ENCODE results near the gene EMP3. TPM values are rescaled to one million over a fixed set of nuclear protein-coding genes. Genes with fewer than 3 reads are reported as not detected.
A peak's percentile ranks its signal among the peaks of the same experiment; 100 is the strongest.

EMP3 gene
- total and polyA plus RNA-seq, 9 of the 15 experiments (the other 6 are each of a cell fraction or from before 2014, with no cell fraction given) = 123 to 386 (median 296) TPM

- TF ChIP-seq ARID4B (CRISPR knock-in tag; IDR thresholded peaks at IDR 0.05) (no peak), ZNF766 (CRISPR knock-in tag; conservative IDR thresholded peaks at IDR 0.05) (no peak), ZBTB40 (IDR thresholded peaks at IDR 0.05) (no peak), ZBTB40 (CRISPR knock-in tag; IDR thresholded peaks at IDR 0.05) (no peak), BRCA1 (IDR thresholded peaks at IDR 0.05) (no peak), BRCA1 (CRISPR knock-in tag; IDR thresholded peaks at IDR 0.05) (no peak), EP300 (IDR thresholded peaks at IDR 0.05; ENCODE audit: low read length) (no peak), CREM (IDR thresholded peaks at IDR 0.05; ENCODE audit: low read depth) (peak; percentile 37; the same call in 1 of the 2 replicates)
- TF ChIP-seq, protein P1, sequence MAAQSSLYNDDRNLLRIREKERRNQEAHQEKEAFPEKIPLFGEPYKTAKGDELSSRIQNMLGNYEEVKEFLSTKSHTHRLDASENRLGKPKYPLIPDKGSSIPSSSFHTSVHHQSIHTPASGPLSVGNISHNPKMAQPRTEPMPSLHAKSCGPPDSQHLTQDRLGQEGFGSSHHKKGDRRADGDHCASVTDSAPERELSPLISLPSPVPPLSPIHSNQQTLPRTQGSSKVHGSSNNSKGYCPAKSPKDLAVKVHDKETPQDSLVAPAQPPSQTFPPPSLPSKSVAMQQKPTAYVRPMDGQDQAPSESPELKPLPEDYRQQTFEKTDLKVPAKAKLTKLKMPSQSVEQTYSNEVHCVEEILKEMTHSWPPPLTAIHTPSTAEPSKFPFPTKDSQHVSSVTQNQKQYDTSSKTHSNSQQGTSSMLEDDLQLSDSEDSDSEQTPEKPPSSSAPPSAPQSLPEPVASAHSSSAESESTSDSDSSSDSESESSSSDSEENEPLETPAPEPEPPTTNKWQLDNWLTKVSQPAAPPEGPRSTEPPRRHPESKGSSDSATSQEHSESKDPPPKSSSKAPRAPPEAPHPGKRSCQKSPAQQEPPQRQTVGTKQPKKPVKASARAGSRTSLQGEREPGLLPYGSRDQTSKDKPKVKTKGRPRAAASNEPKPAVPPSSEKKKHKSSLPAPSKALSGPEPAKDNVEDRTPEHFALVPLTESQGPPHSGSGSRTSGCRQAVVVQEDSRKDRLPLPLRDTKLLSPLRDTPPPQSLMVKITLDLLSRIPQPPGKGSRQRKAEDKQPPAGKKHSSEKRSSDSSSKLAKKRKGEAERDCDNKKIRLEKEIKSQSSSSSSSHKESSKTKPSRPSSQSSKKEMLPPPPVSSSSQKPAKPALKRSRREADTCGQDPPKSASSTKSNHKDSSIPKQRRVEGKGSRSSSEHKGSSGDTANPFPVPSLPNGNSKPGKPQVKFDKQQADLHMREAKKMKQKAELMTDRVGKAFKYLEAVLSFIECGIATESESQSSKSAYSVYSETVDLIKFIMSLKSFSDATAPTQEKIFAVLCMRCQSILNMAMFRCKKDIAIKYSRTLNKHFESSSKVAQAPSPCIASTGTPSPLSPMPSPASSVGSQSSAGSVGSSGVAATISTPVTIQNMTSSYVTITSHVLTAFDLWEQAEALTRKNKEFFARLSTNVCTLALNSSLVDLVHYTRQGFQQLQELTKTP (IDR thresholded peaks at IDR 0.05; ENCODE audit: low read depth in 1 of 2, partially characterized antibody in 2 of 2) = no peak
- TF ChIP-seq, protein P2, sequence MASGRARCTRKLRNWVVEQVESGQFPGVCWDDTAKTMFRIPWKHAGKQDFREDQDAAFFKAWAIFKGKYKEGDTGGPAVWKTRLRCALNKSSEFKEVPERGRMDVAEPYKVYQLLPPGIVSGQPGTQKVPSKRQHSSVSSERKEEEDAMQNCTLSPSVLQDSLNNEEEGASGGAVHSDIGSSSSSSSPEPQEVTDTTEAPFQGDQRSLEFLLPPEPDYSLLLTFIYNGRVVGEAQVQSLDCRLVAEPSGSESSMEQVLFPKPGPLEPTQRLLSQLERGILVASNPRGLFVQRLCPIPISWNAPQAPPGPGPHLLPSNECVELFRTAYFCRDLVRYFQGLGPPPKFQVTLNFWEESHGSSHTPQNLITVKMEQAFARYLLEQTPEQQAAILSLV (tag; IDR thresholded peaks at IDR 0.05) = no peak
Measured at GRCh38 chr19:48321372-48321621, 4.1 kb upstream of the EMP3 start (continued).

Data from K562 (cell line).